Activated CD4-positive, alpha-beta T cell treated with anti-CD3 and anti-CD28 coated beads, Interleukin-2, amount 10 ng/mL, durations not matched to agents 24 days and 14 days (primary cell): ENCODE results near the gene C12orf50. TPM values are rescaled to one million over a fixed set of nuclear protein-coding genes. Genes with fewer than 3 reads are reported as not detected.

ENCODE experiments used
- DNase-seq: peaks from one replicate; pipeline ENCODE4 v3.0.0; 2022
- H3K27ac Mint-ChIP-seq: one replicate; pipeline ENCODE4 v1.8.0; 2022; ENCODE audit warnings: mild to moderate bottlenecking, mixed read lengths
- H3K27me3 Mint-ChIP-seq: one replicate; pipeline ENCODE4 v1.8.0; 2022; ENCODE audit warnings: mixed read lengths
- H3K36me3 Mint-ChIP-seq: one replicate; pipeline ENCODE4 v1.8.0; 2022; ENCODE audit warnings: low read depth, mild to moderate bottlenecking, mixed read lengths
- H3K4me1 Mint-ChIP-seq: one replicate; pipeline ENCODE4 v1.8.0; 2021; ENCODE audit warnings: mixed read lengths
- H3K4me3 Mint-ChIP-seq: one replicate; pipeline ENCODE4 v1.8.0; 2022; ENCODE audit warnings: mild to moderate bottlenecking, moderate library complexity, mixed read lengths
- H3K9me3 Mint-ChIP-seq: one replicate; pipeline ENCODE4 v1.8.0; 2021; ENCODE audit warnings: mixed read lengths
- intact Hi-C: fragments of 100-400 bp; cut with micrococcal nuclease; formaldehyde crosslinking; loops from one replicate; pipeline ENCODE4 v1.15.1; 2023
- total RNA-seq: library from RNA; stranded (reverse); gene quantifications from 2 replicates; pipeline ENCODE4 v1.2.3, GENCODE V29; 2022

C12orf50 gene
- total RNA-seq, result not detected in 2 replicates

GRCh38 chr12:88029093-88029665, at the start of gene C12orf50:
TSS of gene C12orf50 (minus strand) at chr12:88029401. CDS start at chr12:88026962, 2,439 bp downstream.
- Mint-ChIP-seq H3K27ac (no peak within 1 kb of the TSS), H3K36me3 (no peaks in the 10 kb centered on the region), H3K27me3 (peaks cover 15% of the 10 kb centered on the region), H3K4me1 (peaks cover 5% of the 10 kb centered on the region), H3K9me3 (no peaks in the 10 kb centered on the region), H3K4me3 (no peak within 1 kb of the TSS)
- no peak for DNase-seq
- intact Hi-C loops, result no loop called here

GRCh38 chr12:88067301-88067700, 38.1 kb upstream of the C12orf50 start:
- Mint-ChIP-seq H3K4me1 (peaks cover 9% of the 10 kb centered on the region), H3K27ac (no peak overlapping the region), H3K36me3 (peaks cover 19% of the 10 kb centered on the region), H3K4me3 (no peak overlapping the region), H3K9me3 (no peaks in the 10 kb centered on the region), H3K27me3 (no peaks in the 10 kb centered on the region)
- DNase-seq, result no peak
- intact Hi-C loops, result no loop called here

GRCh38 chr12:88063375-88063774, 34.2 kb upstream of the C12orf50 start:
- no peak overlapping the region for H3K4me3 Mint-ChIP-seq
- peaks cover 17% of the 10 kb centered on the region for H3K36me3 Mint-ChIP-seq
- peaks cover 9% of the 10 kb centered on the region for H3K4me1 Mint-ChIP-seq
- intact Hi-C loops, result no loop called here
- H3K27me3 Mint-ChIP-seq, result no peaks in the 10 kb centered on the region
- H3K9me3 Mint-ChIP-seq, result no peaks in the 10 kb centered on the region
- DNase-seq, result no peak
- no peak overlapping the region for H3K27ac Mint-ChIP-seq

- no peaks in the 10 kb centered on the region for H3K27me3 Mint-ChIP-seq
- DNase-seq, result no peak
- H3K4me1 Mint-ChIP-seq, result peaks cover 9% of the 10 kb centered on the region
- H3K4me3 Mint-ChIP-seq, result no peak overlapping the region
- intact Hi-C loops, result no loop called here
- H3K27ac Mint-ChIP-seq, result no peak overlapping the region
- H3K9me3 Mint-ChIP-seq, result no peaks in the 10 kb centered on the region
- peaks cover 24% of the 10 kb centered on the region for H3K36me3 Mint-ChIP-seq
Observed at GRCh38 chr12:88062474-88062873, 33.3 kb upstream of the C12orf50 start.

- Mint-ChIP-seq H3K4me3 (no peak overlapping the region), H3K27me3 (no peaks in the 10 kb centered on the region), H3K36me3 (peaks cover 31% of the 10 kb centered on the region), H3K4me1 (peaks cover 9% of the 10 kb centered on the region), H3K9me3 (no peaks in the 10 kb centered on the region), H3K27ac (no peak overlapping the region)
- DNase-seq, result no peak
- intact Hi-C loops, result loop anchor here (5.0 kb wide), 1 partner anchor 244 kb away; no protein-coding TSS in a partner anchor
Observed at GRCh38 chr12:88058719-88059077, 29.5 kb upstream of the C12orf50 start.

GRCh38 chr12:88057994-88058718, 29.0 kb upstream of the C12orf50 start:
- Mint-ChIP-seq H3K27ac (no peak overlapping the region), H3K4me1 (peaks cover 5% of the 10 kb centered on the region)
- intact Hi-C loops, result loop anchor here (5.0 kb wide), 1 partner anchor 244 kb away; no protein-coding TSS in a partner anchor

GRCh38 chr12:88056571-88056970, 27.4 kb upstream of the C12orf50 start:
- no peak for DNase-seq
- no peak overlapping the region for H3K4me3 Mint-ChIP-seq
- intact Hi-C loops, result loop anchor here (5.0 kb wide), 1 partner anchor 246 kb away; no protein-coding TSS in a partner anchor

More at GRCh38 chr12:88057994-88058718, 29.0 kb upstream of the C12orf50 start:
- H3K36me3 Mint-ChIP-seq, result peaks cover 28% of the 10 kb centered on the region
- no peaks in the 10 kb centered on the region for H3K27me3 Mint-ChIP-seq
- no peaks in the 10 kb centered on the region for H3K9me3 Mint-ChIP-seq
- DNase-seq, result no peak
- H3K4me3 Mint-ChIP-seq, result no peak overlapping the region

GRCh38 chr12:88052686-88053085, 23.5 kb upstream of the C12orf50 start:
- intact Hi-C loops, result no loop called here
- H3K36me3 Mint-ChIP-seq, result peaks cover 26% of the 10 kb centered on the region
- peak; percentile 70 for DNase-seq
- H3K27ac Mint-ChIP-seq, result no peak overlapping the region
- H3K4me3 Mint-ChIP-seq, result no peak overlapping the region
- H3K9me3 Mint-ChIP-seq, result no peaks in the 10 kb centered on the region
- H3K4me1 Mint-ChIP-seq, result peaks cover 2% of the 10 kb centered on the region
- H3K27me3 Mint-ChIP-seq, result no peaks in the 10 kb centered on the region

More at GRCh38 chr12:88056571-88056970, 27.4 kb upstream of the C12orf50 start:
- Mint-ChIP-seq H3K4me1 (peaks cover 2% of the 10 kb centered on the region), H3K36me3 (peaks cover 27% of the 10 kb centered on the region), H3K9me3 (no peaks in the 10 kb centered on the region), H3K27ac (no peak overlapping the region), H3K27me3 (no peaks in the 10 kb centered on the region)

- no peak overlapping the region for H3K27ac Mint-ChIP-seq
- intact Hi-C loops, result no loop called here
- no peak overlapping the region for H3K4me3 Mint-ChIP-seq
- peaks cover 9% of the 10 kb centered on the region for H3K4me1 Mint-ChIP-seq
- no peak for DNase-seq
- no peaks in the 10 kb centered on the region for H3K9me3 Mint-ChIP-seq
- H3K36me3 Mint-ChIP-seq, result peaks cover 51% of the 10 kb centered on the region
- no peaks in the 10 kb centered on the region for H3K27me3 Mint-ChIP-seq
Observed at GRCh38 chr12:88044035-88044434, 14.8 kb upstream of the C12orf50 start.

- Mint-ChIP-seq H3K27ac (no peak overlapping the region), H3K4me1 (peaks cover 40% of the 10 kb centered on the region), H3K4me3 (no peak overlapping the region), H3K27me3 (no peaks in the 10 kb centered on the region), H3K36me3 (peaks cover 28% of the 10 kb centered on the region), H3K9me3 (no peaks in the 10 kb centered on the region)
- DNase-seq, result no peak
- intact Hi-C loops, result loop anchor here (5.0 to 10.0 kb wide), 2 partner anchors 265 to 357 kb away; no protein-coding TSS in a partner anchor
Observed at GRCh38 chr12:88037770-88038169, 8.6 kb upstream of the C12orf50 start.

GRCh38 chr12:88036353-88036965, 7.3 kb upstream of the C12orf50 start:
- Mint-ChIP-seq H3K9me3 (no peaks in the 10 kb centered on the region), H3K27me3 (no peaks in the 10 kb centered on the region), H3K4me3 (peak overlapping the region; percentile 99), H3K4me1 (peaks cover 40% of the 10 kb centered on the region), H3K36me3 (peaks cover 23% of the 10 kb centered on the region), H3K27ac (peak overlapping the region; percentile 98)
- DNase-seq, result no peak
- intact Hi-C loops, result loop anchor here (5.0 to 10.0 kb wide), 2 partner anchors 266 to 358 kb away; no protein-coding TSS in a partner anchor

- Mint-ChIP-seq H3K36me3 (peaks cover 19% of the 10 kb centered on the region), H3K27me3 (no peaks in the 10 kb centered on the region), H3K4me3 (peak overlapping the region; percentile 99), H3K27ac (peak overlapping the region; percentile 98), H3K9me3 (no peaks in the 10 kb centered on the region), H3K4me1 (peaks cover 40% of the 10 kb centered on the region)
- intact Hi-C loops, result loop anchor here (1.0 to 10.0 kb wide), 4 partner anchors 106 to 1488 kb away; partner anchors contain the start of genes CEP290, GALNT4 and TMTC3
- no peak for DNase-seq
Observed at GRCh38 chr12:88035907-88036289, 6.7 kb upstream of the C12orf50 start.

GRCh38 chr12:88035271-88035906, 6.2 kb upstream of the C12orf50 start:
- peak; percentile 97 for DNase-seq
- Mint-ChIP-seq H3K4me3 (peak overlapping the region; percentile 99), H3K9me3 (no peaks in the 10 kb centered on the region), H3K27ac (peak overlapping the region; percentile 98), H3K36me3 (peaks cover 17% of the 10 kb centered on the region), H3K4me1 (peaks cover 40% of the 10 kb centered on the region), H3K27me3 (no peaks in the 10 kb centered on the region)
- intact Hi-C loops, result loop anchor here (1.0 to 10.0 kb wide), 4 partner anchors 107 to 1489 kb away; partner anchors contain the start of genes CEP290, GALNT4 and TMTC3
